Measurements from ENCODE around the gene AVEN.

The AVEN gene

GRCh38 chr15:33858836-33859235 lies 180.2 kb downstream of the AVEN start:
- no peak for DNase-seq (ENCODE audit: extremely low read depth, insufficient read length)
- H3K4me3 ChIP-seq (replicated peaks; ENCODE audit: low read depth, low read length) = no peak overlapping the region
- no peaks in the 10 kb centered on the region for H3K36me3 ChIP-seq (ENCODE audit: control insufficient read depth, insufficient read depth, low read length)
- no peaks in the 10 kb centered on the region for H3K27me3 ChIP-seq (replicated peaks; ENCODE audit: control insufficient read depth, insufficient read depth, low read length)
- TF ChIP-seq CTCF (IDR thresholded peaks at IDR 0.05; ENCODE audit: insufficient read depth, low read length, poor library complexity, severe bottlenecking) = no peak

GRCh38 chr15:33857726-33858125 lies 181.3 kb downstream of the AVEN start:
- H3K4me3 ChIP-seq (replicated peaks; ENCODE audit: low read depth, low read length) = no peak overlapping the region
- no peak for TF ChIP-seq CTCF (IDR thresholded peaks at IDR 0.05; ENCODE audit: insufficient read depth, low read length, poor library complexity, severe bottlenecking)
- no peaks in the 10 kb centered on the region for H3K36me3 ChIP-seq (ENCODE audit: control insufficient read depth, insufficient read depth, low read length)
- no peak for DNase-seq (ENCODE audit: extremely low read depth, insufficient read length)
- H3K27me3 ChIP-seq (replicated peaks; ENCODE audit: control insufficient read depth, insufficient read depth, low read length) = no peaks in the 10 kb centered on the region

GRCh38 chr15:33852570-33852969 lies 186.4 kb downstream of the AVEN start:
- H3K36me3 ChIP-seq (ENCODE audit: control insufficient read depth, insufficient read depth, low read length) = no peaks in the 10 kb centered on the region
- no peak for DNase-seq (ENCODE audit: extremely low read depth, insufficient read length)
- no peaks in the 10 kb centered on the region for H3K27me3 ChIP-seq (replicated peaks; ENCODE audit: control insufficient read depth, insufficient read depth, low read length)
- no peak for TF ChIP-seq CTCF (IDR thresholded peaks at IDR 0.05; ENCODE audit: insufficient read depth, low read length, poor library complexity, severe bottlenecking)
- no peak overlapping the region for H3K4me3 ChIP-seq (replicated peaks; ENCODE audit: low read depth, low read length)

GRCh38 chr15:33852094-33852493 lies 186.9 kb downstream of the AVEN start:
- Histone ChIP-seq H3K36me3 (ENCODE audit: control insufficient read depth, insufficient read depth, low read length) (no peaks in the 10 kb centered on the region), H3K4me3 (replicated peaks; ENCODE audit: low read depth, low read length) (no peak overlapping the region), H3K27me3 (replicated peaks; ENCODE audit: control insufficient read depth, insufficient read depth, low read length) (no peaks in the 10 kb centered on the region)
- TF ChIP-seq CTCF (IDR thresholded peaks at IDR 0.05; ENCODE audit: insufficient read depth, low read length, poor library complexity, severe bottlenecking) = no peak
- DNase-seq (ENCODE audit: extremely low read depth, insufficient read length) = no peak

GRCh38 chr15:33851079-33851478 lies 187.9 kb downstream of the AVEN start:
- H3K4me3 ChIP-seq (replicated peaks; ENCODE audit: low read depth, low read length) = no peak overlapping the region
- no peaks in the 10 kb centered on the region for H3K27me3 ChIP-seq (replicated peaks; ENCODE audit: control insufficient read depth, insufficient read depth, low read length)
- DNase-seq (ENCODE audit: extremely low read depth, insufficient read length) = no peak
- no peaks in the 10 kb centered on the region for H3K36me3 ChIP-seq (ENCODE audit: control insufficient read depth, insufficient read depth, low read length)
- no peak for TF ChIP-seq CTCF (IDR thresholded peaks at IDR 0.05; ENCODE audit: insufficient read depth, low read length, poor library complexity, severe bottlenecking)

- no peak for TF ChIP-seq CTCF (IDR thresholded peaks at IDR 0.05; ENCODE audit: insufficient read depth, low read length, poor library complexity, severe bottlenecking)
- Histone ChIP-seq H3K4me3 (replicated peaks; ENCODE audit: low read depth, low read length) (no peak overlapping the region), H3K27me3 (replicated peaks; ENCODE audit: control insufficient read depth, insufficient read depth, low read length) (no peaks in the 10 kb centered on the region), H3K36me3 (ENCODE audit: control insufficient read depth, insufficient read depth, low read length) (no peaks in the 10 kb centered on the region)
- no peak for DNase-seq (ENCODE audit: extremely low read depth, insufficient read length)
Observed at GRCh38 chr15:33848011-33848410, 191.0 kb downstream of the AVEN start.

Data from GM06990 (cell line).